ENCODE data around the gene HECTD1.
"Not testable (repeated sequence)": the region's sequence is repeated elsewhere in the genome, so short reads cannot be mapped to it uniquely, and the experiment has no call there.

HECTD1 gene

GRCh38 chr14:31224808-31225207 is 17.2 kb upstream of the HECTD1 start:
- DNase-seq, result no peak

GRCh38 chr14:31223331-31223730 is 15.7 kb upstream of the HECTD1 start:
- no peak for DNase-seq

DNA sequence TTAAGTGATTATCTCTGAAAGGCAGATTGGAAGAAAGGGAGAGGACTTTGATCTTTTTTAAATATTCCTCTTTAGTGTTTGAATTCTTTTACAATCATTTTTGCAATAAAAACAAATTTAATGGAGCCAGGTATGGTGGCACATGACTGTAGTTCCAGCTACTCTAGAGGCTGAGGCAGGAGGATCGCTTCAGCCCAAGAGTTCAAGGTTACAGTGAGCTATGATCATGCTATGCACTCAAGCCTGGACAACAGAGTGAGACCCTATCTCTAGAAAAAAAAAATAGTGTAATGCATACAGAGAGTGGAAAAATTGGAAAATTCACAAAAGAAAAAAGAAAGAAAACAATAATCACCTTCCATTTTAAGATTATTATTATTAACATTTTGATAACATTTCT is 15.2 kb upstream of the HECTD1 start:
- DNase-seq, result no peak

DNA sequence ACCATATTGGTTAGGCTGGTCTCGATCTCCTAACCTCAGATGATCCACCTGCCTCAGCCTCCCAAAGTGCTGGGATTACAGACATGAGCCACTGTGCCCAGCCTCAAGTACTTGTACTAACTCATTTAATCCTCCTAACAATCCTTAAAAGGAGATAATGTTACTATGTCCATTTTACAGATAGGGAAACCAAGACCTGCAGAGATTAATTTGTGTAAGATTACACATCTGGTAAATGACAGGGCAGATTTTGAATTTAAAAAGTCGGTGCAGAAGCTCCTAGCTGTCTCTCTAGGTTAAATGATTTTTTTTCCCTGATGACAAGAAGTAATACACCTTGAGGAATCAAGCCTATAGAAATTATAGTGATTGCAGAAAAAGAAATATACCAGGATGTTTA is 13.7 kb upstream of the HECTD1 start:
- DNase-seq, result no peak

DNA sequence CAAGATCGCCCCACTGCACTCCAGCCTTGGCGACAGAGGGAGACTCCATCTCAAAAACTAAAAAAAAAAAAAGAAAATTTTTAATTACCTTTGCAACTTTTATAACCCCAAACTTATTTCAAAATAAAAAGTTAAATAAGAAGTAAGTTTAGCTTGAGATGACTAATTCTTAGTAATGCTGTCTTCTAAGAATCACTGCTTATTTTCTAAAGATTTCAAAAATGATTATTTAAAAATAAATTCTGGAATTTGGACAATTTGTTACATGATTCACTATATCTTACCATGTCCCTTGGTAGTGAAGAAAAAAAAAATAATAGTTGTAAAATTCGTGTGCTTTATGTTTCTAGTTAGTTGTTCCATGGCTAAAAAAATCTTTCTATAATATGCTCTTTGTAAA is 11.6 kb upstream of the HECTD1 start:
- DNase-seq, result no peak

DNA sequence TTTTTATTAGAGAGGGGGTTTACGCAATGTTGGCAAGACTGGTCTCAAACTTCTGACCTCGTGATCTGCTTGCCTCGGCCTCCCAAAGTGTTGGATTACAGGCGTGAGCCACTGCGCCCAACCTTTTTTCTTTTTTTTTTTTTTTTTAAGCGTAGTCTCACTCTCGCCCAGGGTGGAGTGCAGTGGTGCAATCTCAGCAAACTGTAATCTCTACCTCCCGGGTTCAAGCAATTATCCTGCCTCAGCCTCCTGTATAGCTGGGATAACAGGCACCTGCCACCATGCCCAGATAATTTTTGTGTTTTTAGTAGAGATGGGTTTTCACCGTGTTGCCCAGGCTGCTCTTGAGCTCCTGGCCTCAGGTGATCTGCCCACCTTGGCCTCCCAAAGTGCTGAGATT is 8.8 kb upstream of the HECTD1 start:
- DNase-seq, result no peak

DNA sequence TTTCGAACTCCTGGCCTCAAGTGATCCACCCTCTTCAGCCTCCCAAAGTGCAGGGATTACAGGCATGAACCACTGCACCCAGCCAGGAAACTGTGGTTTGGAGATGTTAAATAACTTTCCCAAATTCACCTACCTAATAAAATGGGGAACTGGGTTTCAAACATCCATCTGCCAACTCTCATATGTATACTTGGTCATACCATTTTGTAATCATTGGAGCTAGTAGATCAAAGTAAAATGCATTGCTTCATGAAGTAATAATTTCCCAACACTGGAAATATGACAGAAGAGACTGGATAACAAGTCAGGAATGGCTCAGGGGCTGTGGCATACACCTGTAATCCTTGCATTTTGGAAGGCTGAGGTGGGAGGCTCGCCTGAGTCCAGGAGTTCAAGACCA is 5.3 kb upstream of the HECTD1 start:
- DNase-seq, result no peak

DNA sequence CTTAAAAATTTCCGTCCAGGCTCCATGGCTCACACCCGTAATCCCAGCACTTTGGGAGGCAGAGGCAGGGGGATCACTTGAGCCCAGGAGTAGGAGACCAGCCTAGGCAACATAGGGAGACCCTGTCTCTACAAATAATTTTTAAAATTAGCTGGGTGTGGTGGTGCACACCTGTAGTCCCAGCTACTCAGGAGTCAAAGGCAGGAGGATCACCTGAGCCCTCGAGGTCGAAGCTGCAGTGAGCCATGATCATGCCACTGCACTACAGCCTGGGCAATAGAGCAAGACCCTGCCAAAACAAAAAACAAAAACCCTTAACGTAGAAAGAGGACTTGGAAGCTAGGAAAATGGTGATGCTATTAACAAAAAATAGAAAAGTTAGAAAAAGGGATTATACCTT is 2.0 kb upstream of the HECTD1 start:
- no peak for DNase-seq

GRCh38 chr14:31208546-31209424 is 1.2 kb upstream of the HECTD1 start:
- no peak for DNase-seq

GRCh38 chr14:31207287-31207754 is 272 bp downstream of the HECTD1 start:
- DNase-seq, result no peak

- DNase-seq, result no peak
These were observed 882 bp downstream of the HECTD1 start for GRCh38 chr14:31206536-31207286.

- DNase-seq, result no peak
These were observed 1.7 kb downstream of the HECTD1 start for GRCh38 chr14:31205681-31206535.

- no peak for DNase-seq
These were observed 2.7 kb downstream of the HECTD1 start for GRCh38 chr14:31204593-31205534.

DNA sequence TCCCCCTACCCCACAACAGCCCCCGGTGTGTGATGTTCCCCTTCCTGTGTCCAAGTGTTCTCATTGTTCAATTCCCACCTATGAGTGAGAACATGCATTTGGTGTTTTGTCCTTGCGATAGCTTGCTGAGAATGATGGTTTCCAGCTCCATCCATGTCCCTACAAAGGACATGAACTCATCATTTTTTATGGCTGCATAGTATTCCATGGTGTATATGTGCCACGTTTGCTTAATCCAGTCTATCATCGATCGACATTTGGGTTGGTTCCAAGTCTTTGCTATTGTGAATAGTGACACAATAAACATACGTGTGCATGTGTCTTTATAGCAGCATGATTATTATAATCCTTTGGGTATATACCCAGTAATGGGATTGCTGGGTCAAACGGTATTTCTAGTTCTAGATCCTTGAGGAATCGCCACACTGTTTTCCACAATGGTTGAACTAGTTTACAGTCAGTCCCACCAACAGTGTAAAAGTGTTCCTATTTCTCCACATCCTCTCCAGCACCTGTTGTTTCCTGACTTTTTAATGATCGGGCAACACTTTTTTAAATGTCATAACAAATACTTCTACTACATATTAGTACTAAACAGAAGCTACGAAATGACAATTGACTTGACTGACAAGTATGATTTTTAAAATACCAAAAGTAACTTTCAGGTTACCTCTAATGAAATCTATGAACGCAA is 3.5 kb downstream of the HECTD1 start:
- DNase-seq, result not testable (repeated sequence)

DNA sequence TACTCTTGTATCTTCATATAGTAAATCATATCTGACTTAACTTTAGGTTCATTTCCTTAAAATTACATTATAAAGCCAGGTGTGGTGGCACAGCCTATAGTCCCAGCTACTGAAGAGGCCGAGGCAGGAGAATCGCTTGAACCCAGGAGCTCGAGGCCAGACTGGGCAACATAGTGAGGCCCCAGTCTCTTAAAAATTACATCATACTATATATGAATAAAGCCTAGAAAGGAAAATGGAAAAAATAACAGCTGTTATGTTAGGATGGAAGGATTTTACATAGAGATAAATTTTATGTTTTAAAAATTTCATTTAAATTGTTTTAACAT is 4.2 kb downstream of the HECTD1 start:
- DNase-seq, result no peak

- DNase-seq, result no peak
These were observed 6.5 kb downstream of the HECTD1 start for GRCh38 chr14:31201111-31201510.

DNA sequence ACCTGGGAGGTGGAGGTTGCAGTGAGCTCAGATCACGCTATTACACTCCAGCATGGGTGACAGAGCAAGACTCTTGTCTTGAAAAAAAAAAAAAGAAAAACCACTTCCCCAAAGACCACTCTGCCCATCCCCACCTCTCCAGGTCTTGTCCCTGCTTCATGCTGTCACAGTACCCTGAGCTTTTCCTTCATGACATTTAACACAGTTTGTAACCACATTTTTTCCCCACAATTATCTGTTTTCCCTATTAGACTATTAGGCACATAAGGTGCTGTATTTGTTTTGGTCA is 6.9 kb downstream of the HECTD1 start:
- DNase-seq, result no peak

- DNase-seq, result no peak
These were observed 9.9 kb downstream of the HECTD1 start for GRCh38 chr14:31197671-31198070.

GRCh38 chr14:31196839-31197492 is 10.6 kb downstream of the HECTD1 start:
- DNase-seq, result no peak

DNA sequence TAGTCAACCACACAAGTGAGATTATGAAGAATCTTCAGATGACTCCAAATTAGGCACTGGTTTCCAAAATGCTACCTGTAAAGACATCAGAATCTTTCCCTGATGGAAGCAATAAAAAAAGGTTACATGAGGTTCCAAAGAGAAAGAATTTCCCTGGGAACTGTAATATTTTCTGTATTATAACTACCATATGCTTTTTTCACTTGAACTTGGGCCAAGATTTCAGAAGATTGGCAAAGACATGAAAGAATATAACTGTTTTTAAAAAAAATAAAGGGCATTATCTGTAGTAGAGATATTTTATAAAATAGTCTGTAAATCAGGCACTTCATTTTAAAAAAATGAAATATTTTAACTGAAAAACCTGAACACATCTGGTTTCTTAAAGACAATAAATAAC is 12.9 kb downstream of the HECTD1 start:
- DNase-seq, result no peak

DNA sequence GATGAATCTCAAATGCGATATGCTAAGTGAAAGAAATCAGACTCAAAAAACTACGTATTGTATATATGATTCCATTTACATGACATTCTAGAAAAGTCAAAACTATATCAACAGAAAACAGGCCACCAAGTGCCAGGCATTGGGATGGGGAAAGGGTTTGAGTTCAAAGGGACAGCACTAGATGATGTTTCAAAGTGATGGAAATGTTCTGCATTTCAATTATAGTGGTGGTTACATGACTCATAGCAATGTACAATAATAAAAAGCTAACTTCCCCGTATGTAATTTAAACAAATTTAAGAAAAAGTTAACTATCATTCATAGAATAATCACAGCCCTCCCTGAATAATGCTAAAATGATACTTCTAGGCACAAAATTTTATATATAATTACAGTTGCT is 13.5 kb downstream of the HECTD1 start:
- no peak for DNase-seq
